HCEC 1CT (cell line): Measurements from ENCODE around the gene GPRC5C.

ENCODE experiments used
- DNase-seq: peaks from one replicate; pipeline ENCODE4 v3.0.0-alpha.2; 2017

GPRC5C gene

DNA sequence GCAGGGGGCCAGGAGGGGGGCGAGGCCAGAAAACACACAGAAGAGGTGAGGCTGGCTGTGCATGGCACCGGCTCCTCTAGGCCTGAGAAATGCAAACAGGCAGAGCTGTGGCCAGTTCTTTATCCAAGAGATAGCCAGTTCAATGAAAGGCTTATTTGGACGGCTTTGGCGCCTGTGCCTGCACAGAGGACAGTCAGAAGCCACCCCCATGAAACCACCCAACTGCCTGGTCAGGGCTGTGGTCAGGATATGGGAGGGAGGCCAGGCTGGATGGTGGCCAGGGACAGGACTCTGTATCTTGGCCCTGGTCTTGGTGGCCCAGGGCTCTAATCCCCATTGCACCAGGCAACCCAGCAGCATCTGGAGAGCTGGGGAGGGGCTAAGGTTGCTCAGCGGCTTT lies 24.5 kb upstream of the GPRC5C start:
- no peak for DNase-seq

DNA sequence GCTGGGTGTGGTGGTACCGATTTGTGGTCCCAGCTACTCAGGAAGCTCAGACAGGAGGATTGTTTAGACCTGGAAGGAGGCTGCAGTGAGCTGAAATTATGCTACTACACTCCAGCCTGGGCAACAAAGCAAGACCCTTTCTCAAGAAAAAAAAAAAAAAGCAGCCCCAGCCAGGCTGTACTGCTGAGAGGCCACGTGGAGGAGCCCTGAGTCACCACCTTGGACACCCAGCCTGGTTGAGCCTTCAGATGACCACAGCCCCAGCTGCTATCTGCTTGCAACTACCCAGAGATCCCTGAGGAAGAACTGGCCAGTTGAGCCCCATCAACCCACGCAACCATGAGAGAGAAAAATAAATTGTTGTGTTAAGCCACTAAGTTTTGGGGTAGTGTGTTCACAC lies 23.6 kb upstream of the GPRC5C start:
- DNase-seq: no peak

DNA sequence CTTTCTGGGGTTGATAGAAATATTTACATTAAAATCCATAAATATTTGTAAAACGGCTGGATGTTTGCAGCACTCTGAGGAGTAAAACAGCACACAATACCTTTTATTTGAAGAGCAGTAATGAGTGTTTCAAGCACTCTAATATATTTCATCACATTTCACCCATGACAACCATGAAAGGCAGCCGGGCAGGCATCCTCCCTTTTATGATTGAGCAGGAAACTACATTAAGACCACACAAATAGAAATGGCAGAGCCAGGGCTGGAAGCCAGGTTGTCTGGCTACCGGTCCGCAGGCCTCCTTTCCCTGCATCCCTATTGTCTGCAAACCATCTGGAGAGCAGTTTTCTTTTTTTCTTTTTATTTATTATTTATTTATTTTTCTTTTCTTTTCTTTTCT lies 23.1 kb upstream of the GPRC5C start:
- DNase-seq: no peak

DNA sequence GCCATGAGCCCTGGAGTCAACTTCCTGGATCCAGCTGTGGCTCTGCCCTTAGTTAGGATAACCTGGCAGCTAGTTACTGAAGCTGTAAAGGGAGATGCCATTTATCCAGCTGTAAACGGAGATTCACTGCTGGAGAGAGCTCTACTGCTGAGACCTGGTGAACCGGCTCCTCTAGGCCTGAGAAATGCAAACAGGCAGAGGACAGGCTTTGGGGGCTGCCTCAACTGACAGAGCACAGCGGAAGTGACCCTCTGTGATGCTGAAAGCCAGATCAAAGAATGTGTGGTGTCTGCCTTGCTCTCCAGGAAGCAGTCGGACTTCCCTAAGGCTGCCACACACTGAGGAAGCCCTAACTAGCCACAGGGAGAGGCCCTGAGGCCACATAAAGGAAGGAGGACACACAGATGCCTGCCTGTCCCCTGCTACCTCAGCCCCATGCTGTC lies 21.9 kb upstream of the GPRC5C start:
- DNase-seq: no peak

DNA sequence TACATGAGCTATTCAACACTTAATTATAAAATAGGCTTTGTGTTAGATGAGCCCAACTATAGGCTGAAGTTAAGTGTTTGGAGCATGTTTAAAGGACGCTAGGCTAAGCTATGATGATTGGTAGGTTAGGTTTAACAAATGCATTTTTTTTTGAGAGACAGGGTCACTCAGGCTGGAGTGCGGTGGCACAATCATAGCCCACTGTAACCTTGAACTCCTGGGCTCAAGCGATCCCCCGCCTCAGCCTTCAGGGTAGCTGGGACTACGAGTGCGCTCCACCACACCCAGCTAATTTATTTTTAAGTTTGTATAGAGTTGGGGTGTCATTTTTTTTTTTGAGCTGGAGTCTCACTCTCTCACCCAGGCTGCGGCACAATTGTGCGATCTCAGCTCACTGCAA lies 19.3 kb upstream of the GPRC5C start:
- DNase-seq: no peak

DNA sequence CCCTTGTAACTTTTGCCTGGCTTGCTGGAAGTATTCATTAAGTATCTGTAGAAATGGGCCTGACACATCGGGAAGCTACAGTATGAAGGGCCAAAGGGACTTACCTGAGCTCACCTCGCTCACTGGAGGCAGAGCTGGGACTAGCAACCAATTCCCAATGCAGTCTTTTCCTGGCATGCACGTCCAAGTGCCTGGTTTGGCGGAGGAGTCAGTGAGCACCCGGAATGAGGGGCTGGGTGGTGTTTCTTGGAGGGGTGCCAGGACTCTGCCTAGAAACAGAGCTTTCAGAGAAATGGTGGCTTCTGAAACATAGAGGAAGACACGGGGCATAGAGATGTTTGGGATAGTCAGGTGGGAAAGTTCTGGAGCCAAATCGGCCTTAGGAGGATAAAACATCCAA lies 18.4 kb upstream of the GPRC5C start:
- DNase-seq: no peak

DNA sequence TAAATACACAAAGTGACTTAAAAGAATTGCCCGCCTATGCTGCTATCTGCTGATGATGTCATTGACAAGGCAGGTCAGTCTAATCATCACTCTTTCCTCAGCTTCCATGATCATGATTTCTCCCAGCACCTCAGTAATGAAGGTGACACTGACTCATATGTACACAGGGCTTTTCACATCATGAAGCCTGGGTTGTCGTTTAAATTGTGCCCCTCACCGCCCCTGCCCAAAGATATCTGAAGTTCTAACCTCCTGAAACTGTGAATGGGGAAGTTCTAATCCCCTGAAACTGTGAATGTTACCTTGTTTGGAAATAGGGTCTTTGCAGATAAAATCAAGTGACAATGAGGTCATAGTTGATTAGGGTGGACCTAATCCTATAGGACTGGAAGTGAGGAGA lies 17.4 kb upstream of the GPRC5C start:
- no peak for DNase-seq

DNA sequence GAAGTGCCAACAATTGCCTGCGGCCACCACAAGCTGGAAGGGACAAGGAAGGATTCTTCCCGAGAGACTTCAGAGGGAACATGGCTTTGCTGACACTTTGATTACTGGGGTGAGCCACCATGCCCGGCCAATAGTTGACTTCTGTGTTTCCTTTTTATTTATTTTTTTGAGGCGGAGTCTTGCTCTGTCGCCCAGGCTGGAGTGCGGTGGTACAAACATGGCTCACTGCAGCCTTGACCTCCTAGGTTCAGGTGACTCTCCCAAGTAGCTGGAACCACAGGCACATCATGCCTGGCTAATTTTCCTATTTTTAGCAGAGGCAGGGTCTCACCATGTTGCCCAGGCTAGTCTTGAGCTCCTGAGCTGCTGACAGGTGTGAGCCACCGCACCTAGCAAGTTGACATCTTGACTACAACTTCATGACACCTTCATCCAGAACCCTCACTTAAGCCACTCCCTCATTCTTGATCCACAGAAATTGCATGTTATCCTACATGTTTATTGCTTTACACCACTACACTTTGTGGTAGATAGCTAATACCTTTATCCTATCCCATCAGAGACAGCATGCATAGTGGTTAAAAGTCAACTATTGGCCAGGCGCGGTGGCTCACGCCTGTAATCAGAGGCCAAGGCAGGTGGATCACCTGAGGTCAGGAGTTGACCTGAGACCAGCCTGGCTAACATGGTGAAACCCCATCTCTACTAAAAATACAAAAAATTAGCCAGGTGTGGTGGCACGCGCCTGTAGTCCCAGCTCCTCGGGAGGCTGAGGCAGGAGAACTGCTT lies 16.1 kb upstream of the GPRC5C start:
- no peak for DNase-seq

DNA sequence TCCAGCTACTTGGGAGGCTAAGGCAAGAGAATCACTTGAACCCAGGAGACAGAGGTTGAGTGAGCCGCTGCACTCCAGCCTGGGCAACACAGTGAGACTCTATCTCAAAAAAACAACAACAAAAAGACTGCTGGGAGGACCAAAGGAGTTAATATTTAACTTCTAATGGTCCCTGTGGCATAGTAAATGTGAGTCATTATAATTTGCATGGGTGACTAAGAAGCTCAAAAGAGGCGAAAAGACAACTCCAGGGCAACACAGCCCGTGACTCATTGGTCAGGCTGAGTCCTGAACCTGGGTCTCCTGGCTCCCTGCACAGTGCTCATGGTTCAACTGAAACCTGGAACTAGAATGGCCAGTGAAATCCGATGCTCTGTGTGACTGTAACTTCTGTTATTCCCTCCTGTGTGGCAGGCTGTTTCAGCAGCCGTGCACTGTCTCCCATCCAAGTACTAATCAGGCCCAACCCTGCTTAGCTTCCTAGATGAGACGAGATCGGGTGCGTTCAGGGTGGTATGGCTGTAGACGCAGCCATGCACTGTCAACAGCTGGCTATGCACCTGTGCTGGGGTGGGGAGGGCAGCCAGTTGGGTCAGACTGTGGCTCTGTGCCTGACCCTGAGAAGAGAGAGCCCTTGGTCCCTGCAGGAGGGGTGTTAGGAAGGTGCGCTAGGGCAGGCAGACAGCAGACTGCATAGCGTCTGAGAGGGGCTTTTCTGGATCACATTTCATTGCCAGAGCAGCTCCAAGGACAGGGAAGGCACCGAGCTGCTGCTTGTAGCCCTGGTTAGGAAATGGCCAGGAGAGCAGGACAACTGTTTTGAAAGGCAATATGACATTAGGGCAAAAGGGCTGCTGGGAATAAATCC lies 14.5 kb upstream of the GPRC5C start:
- no peak for DNase-seq

DNA sequence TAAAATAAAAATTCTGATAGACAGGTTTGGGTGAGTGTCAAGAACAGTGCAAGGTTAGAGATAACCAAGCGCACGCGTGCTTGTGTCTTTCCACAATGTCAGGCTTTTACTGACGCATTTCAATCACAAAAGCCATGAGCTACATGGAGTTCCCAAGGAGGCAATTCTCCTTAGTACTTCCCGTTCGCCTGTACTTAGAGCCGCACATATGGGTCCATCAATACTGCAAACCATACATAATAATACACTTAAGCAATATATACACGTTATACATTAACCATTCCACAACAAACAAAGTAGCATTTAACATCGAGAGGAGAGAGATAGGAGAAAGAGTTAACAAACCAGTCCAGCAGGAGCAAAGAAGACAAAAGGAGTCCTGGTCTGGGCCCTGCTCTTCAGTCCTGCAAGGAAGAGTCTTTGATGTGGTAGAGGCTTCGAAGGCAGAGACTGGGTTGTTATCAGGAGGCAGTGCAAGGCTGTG lies 11.9 kb upstream of the GPRC5C start:
- DNase-seq: no peak

DNA sequence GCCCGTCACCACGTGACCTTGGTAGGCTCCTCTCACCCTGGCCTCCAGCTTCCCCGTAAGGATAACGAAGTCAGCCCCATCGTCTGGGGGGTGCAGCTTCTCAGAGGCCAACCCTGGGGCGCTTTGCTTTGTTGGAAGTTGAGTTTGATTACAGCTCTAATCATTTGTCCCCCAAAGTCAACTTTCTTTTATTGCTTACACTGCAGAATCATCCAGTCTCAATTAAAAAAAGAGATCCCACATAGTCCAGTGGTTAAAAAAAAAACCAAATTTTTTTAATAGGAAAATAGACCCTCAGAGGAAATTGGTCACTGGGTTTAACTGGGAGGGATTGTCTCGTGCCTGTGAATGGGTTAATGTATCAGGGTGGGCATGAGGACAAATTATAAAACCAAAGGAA lies 7.8 kb upstream of the GPRC5C start:
- DNase-seq: no peak

DNA sequence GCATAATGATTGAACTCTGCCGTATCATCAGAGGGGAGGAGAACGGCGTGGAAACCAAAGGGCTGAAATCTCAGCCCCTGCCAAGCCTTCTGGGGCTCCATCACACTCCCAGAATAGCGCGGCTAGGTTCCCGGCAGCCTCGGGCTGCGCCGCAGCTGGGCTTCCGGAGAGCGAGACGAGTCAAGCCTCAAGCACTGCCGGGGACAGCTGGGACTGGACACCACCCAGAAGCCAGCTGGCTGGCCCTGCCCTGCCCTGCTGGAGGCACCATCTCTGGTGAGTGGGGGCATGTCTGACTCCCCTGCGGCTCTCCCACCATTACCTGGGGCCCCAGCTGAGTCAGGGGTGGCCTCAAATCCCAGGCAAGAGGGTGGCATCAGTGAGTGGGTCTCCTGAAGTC lies 7.2 kb upstream of the GPRC5C start:
- no peak for DNase-seq

DNA sequence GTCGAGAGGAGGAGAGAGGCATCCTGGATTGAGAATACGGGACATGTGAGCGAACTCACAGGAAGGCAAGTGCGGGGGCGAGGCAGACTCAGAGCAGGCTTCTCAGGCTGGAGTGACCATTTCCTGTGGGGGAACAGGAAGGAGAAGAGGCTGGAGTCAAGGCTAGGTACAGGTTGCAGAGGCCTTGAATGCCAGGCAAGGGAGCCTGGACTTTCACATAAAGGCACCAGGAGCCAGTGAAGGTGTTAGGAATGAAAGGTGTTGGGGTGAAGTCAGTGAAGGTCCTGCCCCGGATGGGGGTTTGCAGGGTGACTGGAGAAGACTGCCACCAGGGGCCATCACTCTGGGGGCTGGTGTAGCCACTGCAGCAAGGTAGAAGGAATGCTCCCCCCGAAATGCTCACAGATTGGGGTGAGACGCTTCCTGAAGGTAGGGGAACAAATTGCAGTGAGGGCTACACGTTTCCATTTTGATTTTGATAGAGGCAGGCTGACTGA lies 5.3 kb upstream of the GPRC5C start:
- DNase-seq: no peak

DNA sequence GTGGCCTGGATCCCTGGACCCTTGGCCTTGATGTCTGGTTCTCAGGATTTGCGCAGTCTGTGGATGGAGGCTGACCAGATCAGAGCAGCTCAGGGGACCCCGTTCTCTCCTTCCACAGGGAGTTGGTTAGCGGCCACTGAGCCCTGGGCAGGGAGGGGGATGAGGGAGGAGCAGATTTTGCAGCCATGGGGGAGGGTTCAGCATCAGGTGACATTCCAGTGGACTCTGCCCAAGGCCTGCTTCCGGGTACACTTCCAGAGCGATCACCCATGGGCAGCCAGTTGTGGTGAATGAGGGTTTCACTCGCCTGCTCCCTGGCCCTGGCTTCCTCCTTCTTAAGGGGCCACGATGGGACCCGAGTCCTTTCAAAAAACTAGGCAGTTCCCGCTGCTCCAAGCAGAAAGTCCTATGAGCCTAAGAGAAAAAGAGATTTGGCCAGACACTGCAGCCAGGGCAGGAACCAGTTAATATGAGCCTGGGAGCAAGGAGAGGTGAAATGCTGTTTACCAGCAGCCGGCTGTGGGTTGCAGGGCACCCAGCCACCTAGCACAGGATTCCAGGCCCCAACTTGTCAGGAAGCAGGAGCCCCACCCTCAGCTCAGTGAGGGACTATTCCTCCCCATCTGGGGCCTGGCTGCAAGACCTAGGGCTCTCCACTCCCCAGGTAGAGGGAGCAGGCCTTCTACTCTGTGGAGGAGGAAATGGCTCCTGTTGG lies 4.7 kb upstream of the GPRC5C start:
- DNase-seq: no peak

DNA sequence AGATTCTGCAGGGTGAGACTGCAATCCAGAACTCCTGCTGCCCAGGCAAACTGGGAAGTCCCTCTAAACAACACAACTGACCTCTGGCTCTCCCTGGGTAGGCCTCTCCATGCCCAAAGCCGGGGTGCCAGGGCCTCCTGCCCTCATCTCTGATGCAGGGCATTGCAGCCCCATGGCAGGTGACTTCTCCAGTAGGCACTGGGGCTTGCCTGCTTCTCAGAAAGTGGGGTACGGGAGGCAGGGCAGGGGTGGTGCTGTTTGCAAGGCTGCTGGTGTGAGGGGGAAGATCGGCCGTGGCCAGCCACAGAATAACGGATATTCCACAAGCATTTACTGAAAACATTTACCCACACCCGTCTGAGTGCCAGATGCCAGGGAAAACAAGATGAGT lies 4.1 kb upstream of the GPRC5C start:
- DNase-seq: no peak

DNA sequence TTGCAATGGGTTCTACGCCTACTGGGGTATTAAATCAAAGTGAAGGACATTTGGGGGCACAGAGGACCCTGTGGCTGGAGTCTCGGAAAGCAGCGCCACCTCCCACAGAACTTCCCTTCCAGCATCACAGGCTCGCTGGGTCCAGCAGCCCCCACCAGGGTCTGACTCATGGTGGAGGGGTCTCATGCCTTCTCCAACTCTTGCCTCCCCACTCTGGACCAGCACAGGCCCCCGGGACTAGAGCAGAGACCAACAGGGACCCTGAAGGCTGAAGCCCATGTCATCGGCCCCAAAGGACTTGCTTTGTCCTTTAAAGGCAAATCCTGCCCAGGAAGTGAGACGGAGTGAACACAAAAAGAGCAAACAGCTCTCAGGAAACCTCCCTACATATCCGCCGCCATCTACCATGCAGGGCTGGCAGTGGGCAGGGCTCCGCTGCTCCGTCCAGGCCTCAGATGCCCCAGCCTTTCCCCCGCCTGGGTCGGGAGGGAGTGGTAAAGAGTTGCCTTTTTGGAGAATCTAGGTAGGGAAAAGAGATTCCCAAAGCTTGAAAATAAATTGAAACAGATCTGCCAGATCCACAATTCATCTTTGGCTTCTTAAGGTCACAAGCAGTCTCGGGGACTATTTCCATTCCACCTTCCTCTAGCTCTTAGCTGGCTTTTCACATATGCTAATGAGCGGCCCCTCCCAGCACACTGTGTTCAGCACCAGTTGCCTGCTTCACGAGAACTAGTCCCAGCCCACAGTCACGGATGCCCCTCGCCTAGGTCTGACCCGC lies 2.1 kb upstream of the GPRC5C start:
- no peak for DNase-seq

DNA sequence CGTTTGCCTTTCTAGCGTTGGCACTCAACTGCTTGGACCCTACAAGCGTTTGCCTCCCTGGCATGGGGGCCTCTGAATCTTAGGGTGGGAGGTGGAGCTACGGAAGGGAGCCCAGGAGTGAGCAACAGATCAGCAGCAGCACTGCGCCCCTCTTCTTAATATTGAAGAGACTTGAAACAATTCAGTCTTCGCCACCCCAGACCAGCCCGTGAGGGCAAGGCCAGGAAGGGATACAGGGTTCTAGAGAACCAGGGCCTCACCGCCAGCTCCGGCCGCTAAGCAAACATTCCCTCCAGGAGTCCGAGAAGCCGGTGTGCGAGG lies 1.5 kb upstream of the GPRC5C start:
- no peak for DNase-seq

DNA sequence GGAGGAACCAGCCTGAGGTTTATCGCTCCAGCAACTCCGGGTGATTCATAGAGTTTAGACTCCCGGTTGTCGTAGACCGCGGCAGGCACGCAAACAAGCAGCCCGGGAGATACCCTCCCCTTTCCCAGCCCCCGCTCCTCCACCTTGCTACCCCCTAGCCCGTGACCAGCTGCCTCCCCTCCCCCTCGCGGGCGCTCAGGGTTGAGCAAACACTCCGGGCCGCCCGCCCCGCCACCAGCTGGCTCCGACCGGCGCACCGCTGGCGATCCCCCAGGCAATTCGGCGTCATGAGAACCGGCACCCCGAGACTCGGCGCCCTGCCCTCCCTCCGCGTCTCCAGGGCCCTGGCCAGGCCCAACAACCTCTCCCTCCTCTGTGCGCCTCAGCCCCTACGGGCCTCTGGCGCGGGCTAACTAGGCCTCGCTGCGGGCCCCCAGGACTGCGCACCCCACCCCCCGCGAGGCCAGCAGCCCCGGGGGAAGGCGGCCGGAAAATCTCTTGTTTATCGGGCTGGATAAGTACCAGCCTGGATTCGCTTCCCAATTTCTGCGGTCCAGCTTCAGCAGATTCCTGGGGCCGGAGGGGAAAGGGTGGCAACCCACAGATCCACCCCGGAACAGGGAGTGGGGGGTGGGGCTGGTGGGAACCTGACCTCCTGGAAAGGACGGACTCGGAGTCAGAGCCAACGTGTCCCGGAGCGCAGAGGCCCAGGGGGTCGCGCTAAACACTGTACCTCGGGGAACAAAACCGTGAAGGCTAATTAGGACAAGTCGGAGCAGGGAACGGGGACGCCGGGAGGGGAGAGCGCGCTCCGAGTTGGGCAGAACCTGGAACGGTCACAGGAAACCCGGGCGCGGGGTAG lies 951 bp upstream of the GPRC5C start:
- DNase-seq: no peak

DNA sequence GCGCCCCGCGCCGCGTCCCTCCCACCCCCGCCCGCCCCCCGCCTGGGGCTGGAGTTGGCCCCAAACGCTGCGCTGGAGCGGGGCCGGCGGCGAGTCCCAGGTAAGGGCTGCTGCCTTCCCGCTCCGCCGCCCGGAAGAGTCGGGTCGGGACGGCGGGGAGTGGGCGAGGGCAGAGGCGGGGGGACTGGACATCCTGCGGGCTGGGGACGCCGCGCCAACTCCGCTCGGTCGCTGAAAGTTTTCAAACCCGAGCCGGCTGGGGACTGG lies 469 bp downstream of the GPRC5C start:
- DNase-seq: no peak

DNA sequence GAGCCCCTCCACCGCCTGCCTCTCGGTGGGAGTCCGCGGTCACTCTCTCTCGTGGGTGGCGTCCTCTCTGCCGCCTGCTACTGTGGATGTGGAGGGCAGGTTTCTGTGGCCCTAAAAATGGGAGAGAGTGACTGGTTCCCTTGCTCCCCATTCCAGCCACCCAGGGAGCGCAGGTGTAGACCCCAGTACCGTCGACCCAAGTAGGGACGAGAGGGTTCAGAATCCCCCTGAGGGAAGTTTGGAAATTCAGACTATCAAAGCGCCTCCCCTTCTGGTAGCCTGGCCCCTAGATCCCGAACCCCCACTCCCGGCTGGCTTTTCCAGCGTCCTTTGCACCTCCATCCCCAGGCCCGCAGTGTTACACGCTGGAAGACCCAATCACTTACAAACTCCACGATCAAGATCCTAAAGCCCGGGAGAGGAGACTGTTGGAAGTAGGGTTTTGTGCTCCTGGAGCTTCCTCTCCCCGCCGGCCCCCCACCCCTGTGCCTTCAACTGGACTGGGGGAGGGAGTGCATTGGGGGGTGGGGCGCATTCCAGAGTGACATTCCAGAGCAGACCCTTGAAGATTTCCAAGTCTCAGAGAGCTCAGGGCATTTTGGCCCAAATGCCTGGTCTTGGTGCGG lies 991 bp downstream of the GPRC5C start:
- DNase-seq: no peak

DNA sequence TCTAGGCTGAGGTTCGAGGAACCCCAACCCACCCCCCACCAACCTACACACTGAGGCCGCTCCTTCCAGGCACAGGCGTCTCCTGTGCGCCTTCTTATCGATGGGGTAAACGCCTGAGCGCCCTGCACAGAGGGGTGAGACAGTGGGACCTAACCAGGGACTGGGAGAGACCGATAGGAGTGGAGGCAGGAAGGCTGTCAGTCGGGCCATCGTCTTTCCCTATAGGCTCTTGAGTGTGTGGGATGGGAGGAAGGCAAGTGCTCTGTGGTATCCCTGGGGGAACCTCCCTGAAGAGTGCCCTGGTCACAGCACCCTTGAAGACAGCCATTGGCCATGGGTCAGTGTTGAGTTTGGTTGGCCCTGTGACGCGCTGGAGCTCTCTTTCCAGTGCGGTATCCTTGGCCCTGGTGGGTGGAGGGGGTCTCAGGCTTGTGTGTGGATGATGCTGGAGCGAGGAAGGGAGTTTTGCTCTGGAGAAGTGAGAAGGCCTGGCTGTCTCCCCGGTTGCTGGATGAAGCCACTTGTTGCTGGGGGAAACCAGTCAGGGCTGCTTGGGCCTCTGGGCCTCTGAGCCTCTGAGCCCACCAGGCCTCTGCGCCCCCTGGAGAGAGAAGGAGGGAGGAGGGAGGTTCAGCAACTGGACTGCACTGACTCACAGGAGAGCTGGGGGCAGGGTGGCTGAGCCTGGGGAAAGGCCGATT lies 1.7 kb downstream of the GPRC5C start:
- no peak for DNase-seq
